Endometrial microvascular endothelial cells (primary cell): ENCODE measurements around the gene CCK. TPM values are rescaled to one million over a fixed set of nuclear protein-coding genes. Genes with fewer than 3 reads are reported as not detected.

Experiments
- total RNA-seq: library from RNA; depleted of rRNA; stranded (reverse); fragments of >200 nt; gene quantifications from one replicate; pipeline ENCODE4 v1.2.3, GENCODE V29; 2015; ENCODE audit errors: inconsistent ontology term

CCK gene
- total RNA-seq, 1 donor from 2014 or later = not detected

Other genes starting within 250 kb of the CCK start
- gene TRAK1, start 174.8 kb downstream of the CCK start, total RNA-seq = 36.1 TPM
- gene LYZL4, start 144.4 kb upstream of the CCK start, total RNA-seq = not detected
- not detected for gene VIPR1, start 236.5 kb upstream of the CCK start, total RNA-seq